Heart right ventricle (tissue), 16 donors: Measurements from ENCODE around the gene HIVEP3. TPM values are rescaled to one million over a fixed set of nuclear protein-coding genes. Genes with fewer than 3 reads are reported as not detected.

Experiments used
- ATAC-seq, 8 donors: fragments of 200-7000 bp; cut with Tn5 transposase; one replicate each; pipeline ENCODE4 v1.9.1; 2020; ENCODE audit warnings: mild to moderate bottlenecking in 8 of 8, moderate library complexity in 8 of 8, moderate number of reproducible peaks in 1 of 8
- DNase-seq, 2 donors: peaks; one replicate each; pipeline ENCODE4 v3.0.0-alpha.2; 2020
- H3K27ac ChIP-seq, 10 donors: fragments of 200-600 bp; sonication (generic) in 2 of 10; one replicate each; pipeline versions ENCODE4 v1.5.0 to v1.8.0; 2020 to 2022; ENCODE audit warnings: mild to moderate bottlenecking in 3 of 10
- H3K27me3 ChIP-seq, 7 donors: fragments of 200-600 bp; one replicate each; pipeline ENCODE4 v1.8.0; 2021 to 2022; ENCODE audit warnings: mild to moderate bottlenecking in 2 of 7
- H3K36me3 ChIP-seq, 9 donors: fragments of 200-600 bp; sonication (generic) in 1 of 9; one replicate each; pipeline versions ENCODE4 v1.5.0 to v1.8.0; 2020 to 2022; ENCODE audit warnings: mild to moderate bottlenecking in 2 of 9
- H3K4me1 ChIP-seq, 9 donors: fragments of 200-600 bp; sonication (generic) in 1 of 9; one replicate each; pipeline versions ENCODE4 v1.5.0 to v1.8.0; 2020 to 2022; ENCODE audit warnings: mild to moderate bottlenecking in 4 of 9
- H3K4me3 ChIP-seq, 10 donors: fragments of 200-600 bp; sonication (generic) in 2 of 10; one replicate each; pipeline versions ENCODE4 v1.5.0 to v1.8.0; 2020 to 2022; ENCODE audit warnings: mild to moderate bottlenecking in 7 of 10, moderate library complexity in 2 of 10
- H3K9me3 ChIP-seq, 11 donors: fragments of 200-600 bp in 10 of 11; sonication (generic) in 2 of 11; one replicate each; pipeline versions ENCODE4 v1.5.0 to v1.8.0; 2013 to 2022; ENCODE audit warnings: mild to moderate bottlenecking in 2 of 11, control low read depth in 1 of 11, moderate library complexity in 1 of 11
- CTCF ChIP-seq, 9 donors: fragments of 200-600 bp; sonication (generic) in 2 of 9; IDR thresholded peaks; one replicate each; pipeline versions ENCODE4 v1.5.0 to v1.8.0; 2021 to 2022; ENCODE audit warnings: antibody characterized with exemption in 9 of 9, mild to moderate bottlenecking in 5 of 9, moderate library complexity in 1 of 9
- WGBS, 2 donors: extraction: QIAGEN DNeasy Blood & Tissue Kit; methylation state at CpG; one replicate each; pipeline ENCODE4 v1.1.7; 2013; ENCODE audit warnings: inconsistent platforms in 1 of 2; 5-methylcytosine and 5-hydroxymethylcytosine counted together
- intact Hi-C, 10 donors: fragments of 100-400 bp; cut with DNase I; formaldehyde crosslinking; loops; one replicate each; pipeline versions ENCODE4 v1.11.1 to v1.14.2; 2022
- polyA plus RNA-seq, 2 donors: library from polyadenylated mRNA; stranded (reverse); fragments of 200-250 nt; gene quantifications; one replicate each; pipeline ENCODE4 v1.2.3, GENCODE V29; 2013
- total RNA-seq, 10 donors: library from RNA; stranded (reverse); fragmentation: NEBNext Ultra II Directional in 3 of 10; extraction: Animal tissue kit (Norgen Biotek cat#: 25700) in 3 of 10; gene quantifications; one replicate each; pipeline versions ENCODE4 v1.2.1 to v1.2.4, GENCODE V29; 2021 to 2023
- donor health status: Arrhythmogenic right ventricular cardiomyopathy.
- donor health status: ischemic (EF 13 %, LVEDD 7.1; RV severe dilation, severe dysfunction).
- donor health status: healthy with polysubstance abuse.
- donor health status: DM: no; HTN: yes; CAD: no.
- donor health status: DM: no; HTN: no; CAD: no.
- donor health status: ischemic (EF 25% LVEDD 6.9; RV normal size, moderate dysfunction).
- donor health status: ischemic (EF 25% LVEDD 5.7; RV mildly dilated, moderate dysfunction).
- donor health status: healthy.
- donor health status: DM: yes; HTN: yes; CAD: no.
- donor health status: Ischemic cardiomyopathy.
- donor health status: ischemic (EF 35%, LVEDD 5.7; RV mildly dilated, moderate dysfunction).
- donor health status: nonischemic (EF 11% LVEDD 7.7; RV severe dilation, severe dysfunction).
- donor health status: DM: yes; HTN: yes; CAD: no.
- donor health status: PGD.
- donor health status: ischemic (EF 29% LVEDD 5.4; RV normal size, mild dysfunction).
- donor health status: nonischemic (EF 23%, LVEDD 6.1; RV moderate dilation, normal function).

The HIVEP3 gene
- total and polyA plus RNA-seq, 12 donors: 2.6 to 7.5 (median 5.2) TPM

GRCh38 chr1:41655632-41656031, 263.1 kb downstream of the HIVEP3 start:
- no peak overlapping the region for H3K27ac ChIP-seq
- DNase-seq (no peak), ATAC-seq (no peak)
- peaks cover 0 to 2% (median 0%) of the 10 kb centered on the region in 7 donors for H3K27me3 ChIP-seq
- no peaks in the 10 kb centered on the region for H3K36me3 ChIP-seq
- no peak overlapping the region for H3K4me3 ChIP-seq
- H3K4me1 ChIP-seq: peaks cover 0 to 47% (median under 1%) of the 10 kb centered on the region in 9 donors
- TF ChIP-seq CTCF (IDR thresholded peaks at IDR 0.05): no peak
- intact Hi-C loops: no loop called here
- no peaks in the 10 kb centered on the region for H3K9me3 ChIP-seq
- 88 to 98% methylated on average over 3 of the region's 3 CpGs for WGBS, 2 donors

GRCh38 chr1:41653574-41653973, 265.1 kb downstream of the HIVEP3 start:
- TF ChIP-seq CTCF (IDR thresholded peaks at IDR 0.05): no peak
- Histone ChIP-seq H3K27ac (no peak overlapping the region), H3K4me3 (no peak overlapping the region), H3K4me1 (peaks cover 6 to 57% (median 16%) of the 10 kb centered on the region in 9 donors), H3K36me3 (no peaks in the 10 kb centered on the region), H3K9me3 (no peaks in the 10 kb centered on the region), H3K27me3 (no peaks in the 10 kb centered on the region)
- DNase-seq (no peak), ATAC-seq (no peak)
- 84 to 94% methylated on average over 3 of the region's 3 CpGs for WGBS, 2 donors
- intact Hi-C loops: no loop called here

- 95 to 96% methylated on average over 11 of the region's 11 CpGs for WGBS, 2 donors
Observed at GRCh38 chr1:41652384-41653265, 266.1 kb downstream of the HIVEP3 start.

More at GRCh38 chr1:41652384-41653265, 266.1 kb downstream of the HIVEP3 start:
- ATAC-seq (no peak), DNase-seq (no peak)
- H3K9me3 ChIP-seq: no peaks in the 10 kb centered on the region
- intact Hi-C loops: no loop called here
- no peak overlapping the region for H3K4me3 ChIP-seq
- H3K27me3 ChIP-seq: no peaks in the 10 kb centered on the region
- TF ChIP-seq CTCF (IDR thresholded peaks at IDR 0.05): no peak
- no peak overlapping the region for H3K27ac ChIP-seq
- no peaks in the 10 kb centered on the region for H3K36me3 ChIP-seq
- peaks cover 6 to 48% (median 16%) of the 10 kb centered on the region in 9 donors for H3K4me1 ChIP-seq
